Measurements from ENCODE around the gene CTRB2.

DNA sequence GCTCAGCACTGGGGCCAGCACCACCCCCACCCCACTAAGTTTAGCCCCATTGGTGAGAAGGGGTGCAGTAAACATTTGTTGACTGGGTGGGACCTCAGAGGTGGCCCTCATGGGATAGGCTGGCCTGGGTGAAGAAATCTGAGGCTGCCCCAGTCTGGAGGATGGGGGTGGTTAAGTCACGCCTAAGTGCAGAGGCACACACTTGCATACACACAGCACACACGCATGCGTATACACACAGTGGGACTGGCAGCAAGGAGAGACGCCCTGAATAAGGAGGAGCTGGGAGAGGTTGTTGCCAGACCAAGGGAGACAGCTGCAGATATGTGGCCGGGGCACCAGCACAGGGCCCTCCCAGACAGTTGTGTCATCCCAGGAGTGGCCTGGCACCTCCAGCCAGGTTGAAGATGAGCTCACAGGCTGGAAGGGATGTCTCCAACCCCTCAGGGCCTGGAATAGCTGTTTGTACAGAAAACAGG lies 47.4 kb upstream of the CTRB2 start:
- TF ChIP-seq, protein P1, sequence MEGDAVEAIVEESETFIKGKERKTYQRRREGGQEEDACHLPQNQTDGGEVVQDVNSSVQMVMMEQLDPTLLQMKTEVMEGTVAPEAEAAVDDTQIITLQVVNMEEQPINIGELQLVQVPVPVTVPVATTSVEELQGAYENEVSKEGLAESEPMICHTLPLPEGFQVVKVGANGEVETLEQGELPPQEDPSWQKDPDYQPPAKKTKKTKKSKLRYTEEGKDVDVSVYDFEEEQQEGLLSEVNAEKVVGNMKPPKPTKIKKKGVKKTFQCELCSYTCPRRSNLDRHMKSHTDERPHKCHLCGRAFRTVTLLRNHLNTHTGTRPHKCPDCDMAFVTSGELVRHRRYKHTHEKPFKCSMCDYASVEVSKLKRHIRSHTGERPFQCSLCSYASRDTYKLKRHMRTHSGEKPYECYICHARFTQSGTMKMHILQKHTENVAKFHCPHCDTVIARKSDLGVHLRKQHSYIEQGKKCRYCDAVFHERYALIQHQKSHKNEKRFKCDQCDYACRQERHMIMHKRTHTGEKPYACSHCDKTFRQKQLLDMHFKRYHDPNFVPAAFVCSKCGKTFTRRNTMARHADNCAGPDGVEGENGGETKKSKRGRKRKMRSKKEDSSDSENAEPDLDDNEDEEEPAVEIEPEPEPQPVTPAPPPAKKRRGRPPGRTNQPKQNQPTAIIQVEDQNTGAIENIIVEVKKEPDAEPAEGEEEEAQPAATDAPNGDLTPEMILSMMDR (conservative IDR thresholded peaks at IDR 0.05; ENCODE audit: low read length), result no peak
- no peak for TF ChIP-seq EZH2phosphoT487 (IDR thresholded peaks at IDR 0.05; ENCODE audit: borderline replicate concordance, low read depth, low read length)
